ENCODE measurements around the gene MCF2L2.

DNA sequence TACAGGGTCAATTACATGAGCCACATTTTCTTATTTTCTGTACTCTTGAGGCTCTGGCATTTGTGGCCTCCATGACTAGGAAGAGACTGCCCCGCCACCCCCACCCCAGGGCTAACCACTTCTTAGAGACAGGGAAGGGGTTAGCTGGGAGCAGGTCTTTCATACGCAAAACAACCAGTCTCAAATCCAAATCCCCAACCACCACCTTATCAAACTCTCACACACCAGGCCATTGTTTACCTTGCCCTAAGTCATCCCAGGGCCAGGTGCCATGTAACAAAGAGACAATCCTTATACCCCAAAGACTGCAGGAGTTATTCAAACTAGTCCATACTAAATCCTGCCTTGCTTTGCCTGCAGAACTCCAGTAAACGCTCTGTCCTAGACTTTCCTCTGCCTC lies 97.5 kb downstream of the MCF2L2 start:
- TF ChIP-seq POLR2AphosphoS5 (IDR thresholded peaks at IDR 0.05; ENCODE audit: low read depth, low read length) (no peak), TAF1 (IDR thresholded peaks at IDR 0.05; ENCODE audit: borderline replicate concordance, insufficient read depth, low read length) (no peak)

All from PFSK-1 (cell line).